Measurements from ENCODE around the gene ABHD14A.

The ABHD14A gene

DNA sequence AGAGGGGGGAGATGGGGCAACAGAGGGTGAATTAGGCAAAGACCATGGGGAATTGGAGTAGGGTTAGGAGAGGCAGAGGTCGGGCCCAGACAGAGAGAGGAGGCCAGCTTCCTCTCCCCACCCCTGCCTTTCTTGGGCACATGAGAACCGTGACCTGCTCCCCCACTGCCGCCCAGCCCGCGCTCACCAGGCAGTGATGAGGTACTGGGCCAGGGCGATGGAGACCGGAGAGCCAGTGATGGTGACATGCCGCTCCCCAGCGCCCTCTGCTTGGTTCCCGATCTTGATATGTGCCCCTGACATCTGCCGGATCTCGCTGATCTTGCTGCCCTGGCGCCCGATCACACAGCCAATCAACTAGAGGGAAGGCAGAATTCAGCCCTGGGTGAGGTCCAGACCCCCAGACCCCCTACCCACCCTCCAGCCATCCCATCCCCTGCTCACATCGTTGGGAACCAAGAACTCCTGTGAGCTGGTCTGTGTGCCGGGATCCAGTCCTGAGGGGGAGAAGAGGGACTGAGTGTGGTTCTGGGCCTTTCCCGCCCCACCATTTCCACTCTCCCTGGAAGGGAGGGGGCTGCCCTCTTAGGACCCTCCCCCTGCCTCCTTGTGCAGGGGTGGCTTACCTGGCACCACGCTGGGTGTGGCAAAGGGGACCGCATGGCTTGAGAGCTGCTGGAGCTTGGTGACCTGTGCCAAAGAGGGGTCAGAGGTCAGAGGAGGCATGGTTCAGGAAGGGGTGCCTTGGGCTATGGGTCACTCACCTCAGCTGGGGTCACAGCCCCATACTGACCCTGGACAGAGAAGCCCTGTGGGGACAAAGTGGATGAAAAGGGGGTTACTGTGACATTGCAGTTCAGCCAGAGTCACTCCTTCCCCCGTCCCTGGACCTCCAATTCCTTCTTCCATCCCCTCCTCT is 16.0 kb upstream of the ABHD14A start:
- DNase-seq: no peak

DNA sequence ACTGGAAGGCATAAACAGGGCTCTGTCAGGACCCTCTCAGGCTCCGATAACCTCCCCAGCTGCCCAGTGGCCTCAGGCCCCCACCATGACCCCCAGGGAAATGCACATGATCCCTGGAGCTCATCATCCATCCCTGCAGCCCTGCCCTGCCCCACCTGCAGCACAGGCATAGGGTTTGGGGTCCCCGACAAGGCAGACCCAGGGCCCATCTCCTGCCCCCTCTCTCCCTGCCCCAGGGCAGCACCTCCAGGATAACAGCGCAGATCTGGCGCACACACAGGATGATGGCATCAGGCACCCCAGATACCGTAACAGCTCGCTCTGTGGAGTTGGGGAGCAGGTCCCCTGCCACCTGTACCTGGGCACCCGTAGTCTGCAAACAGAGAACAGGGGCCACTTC is 15.2 kb upstream of the ABHD14A start:
- no peak for DNase-seq

DNA sequence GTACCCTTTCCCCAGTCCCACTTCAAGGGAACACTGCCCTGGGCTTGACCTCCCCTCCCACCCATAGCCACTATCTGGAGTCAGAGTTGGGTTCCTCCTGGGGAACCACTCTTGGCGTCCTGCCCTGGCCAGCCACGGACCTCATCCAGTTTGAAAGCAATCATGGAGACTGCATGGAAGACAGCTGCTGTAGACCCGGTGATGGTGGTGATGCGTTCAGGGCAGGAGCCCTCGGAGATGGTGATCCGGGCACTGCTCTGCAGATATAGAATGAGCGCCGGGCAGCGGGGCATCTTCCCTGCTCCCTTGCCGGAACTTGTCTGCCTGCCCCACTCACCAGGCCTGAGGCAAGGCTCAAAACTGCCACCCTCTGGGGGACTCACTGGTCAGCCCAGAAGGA is 14.5 kb upstream of the ABHD14A start:
- no peak for DNase-seq

GRCh38 chr3:51961011-51961410 is 13.9 kb upstream of the ABHD14A start:
- DNase-seq: no peak

GRCh38 chr3:51961602-51962569 is 13.0 kb upstream of the ABHD14A start:
- DNase-seq: no peak

GRCh38 chr3:51962854-51963530 is 11.9 kb upstream of the ABHD14A start:
- no peak for DNase-seq

DNA sequence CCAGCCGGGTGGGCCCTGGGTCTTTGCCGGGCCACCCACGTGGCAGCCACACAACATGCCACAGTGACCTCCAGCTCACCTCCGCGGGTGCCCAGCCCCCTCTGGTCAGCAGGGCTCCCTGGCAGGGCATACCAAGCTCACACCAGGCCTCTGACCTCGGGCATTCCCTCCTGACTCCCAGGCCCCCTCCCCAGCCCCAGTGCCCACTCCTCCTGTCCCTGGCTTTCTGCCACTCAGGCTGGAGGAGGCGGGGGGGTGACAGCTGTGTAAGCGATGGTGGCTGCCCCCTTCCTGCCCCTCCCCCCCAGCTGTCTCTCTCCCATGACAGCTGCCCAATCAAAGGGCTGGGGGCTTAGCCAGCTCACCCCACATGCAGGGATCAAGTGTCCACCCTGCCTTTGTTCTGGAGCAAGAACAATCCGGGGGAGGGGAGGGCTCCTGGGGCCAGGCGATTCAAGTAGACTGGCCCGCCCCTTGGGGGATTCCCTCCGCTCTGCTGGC is 10.9 kb upstream of the ABHD14A start:
- no peak for DNase-seq

- no peak for DNase-seq
Observed at GRCh38 chr3:51964521-51964920, 10.3 kb upstream of the ABHD14A start.

DNA sequence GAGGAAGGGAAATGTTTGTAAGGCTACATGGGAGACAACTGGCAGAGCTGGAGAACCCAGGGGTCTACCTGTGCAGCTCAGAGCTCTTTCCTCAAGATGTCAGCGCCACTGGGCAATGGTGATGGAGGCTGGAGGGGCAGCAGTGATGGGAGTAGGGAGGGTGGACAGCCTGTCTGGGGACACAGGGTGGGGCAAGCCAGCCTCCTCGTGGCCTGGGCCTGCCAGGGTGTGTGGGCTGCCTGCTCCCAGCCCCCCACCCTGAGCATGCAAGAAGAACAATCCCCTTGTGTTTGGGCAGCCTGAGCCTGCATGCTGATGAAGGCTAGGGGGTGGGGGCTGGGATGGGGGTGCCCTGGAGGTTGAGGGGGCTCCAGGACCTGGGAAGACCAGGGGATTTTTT is 8.8 kb upstream of the ABHD14A start:
- DNase-seq: no peak

GRCh38 chr3:51966486-51966885 is 8.4 kb upstream of the ABHD14A start:
- no peak for DNase-seq

GRCh38 chr3:51966922-51967383 is 7.9 kb upstream of the ABHD14A start:
- DNase-seq: no peak

DNA sequence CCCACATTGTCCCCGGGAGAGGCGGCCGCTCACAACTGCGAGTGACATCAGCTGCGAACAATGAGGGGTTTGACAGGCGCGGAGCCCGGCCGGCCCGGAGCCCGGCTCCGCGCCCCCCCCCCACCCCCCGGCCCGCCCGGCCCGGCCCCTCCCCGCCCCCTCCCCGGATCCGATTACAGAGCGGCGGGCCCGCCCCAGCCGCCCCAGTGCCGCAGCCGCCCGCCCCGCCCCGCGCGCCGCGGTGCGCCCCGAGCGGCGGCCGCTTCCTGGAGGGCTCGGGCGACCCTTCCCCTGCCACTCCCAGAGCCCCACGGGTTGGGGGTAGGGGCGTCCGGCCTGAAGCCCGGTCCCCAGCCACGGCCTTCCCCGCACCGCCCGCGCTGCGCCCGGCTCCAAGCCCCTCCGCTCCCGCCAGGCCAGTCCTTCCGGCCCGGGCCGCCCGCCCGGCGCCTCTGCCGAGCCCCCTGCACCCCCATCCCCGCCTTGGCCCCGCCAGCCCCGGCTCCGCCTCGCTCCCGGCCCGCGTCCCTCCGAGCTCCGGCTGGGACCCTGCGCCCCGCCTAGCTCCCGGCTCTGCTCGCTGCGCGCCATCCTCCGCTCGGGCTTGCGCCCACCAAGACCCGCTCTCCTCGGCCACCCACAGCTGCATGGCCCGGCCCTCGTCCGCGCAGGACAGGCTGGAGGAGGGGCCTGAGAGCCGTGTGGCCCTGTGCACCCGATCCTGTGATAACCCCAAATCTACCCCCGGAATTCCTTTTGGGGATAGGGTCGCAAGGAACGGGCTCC is 7.3 kb upstream of the ABHD14A start, which contains the start of gene PCBP4:
TSS of gene PCBP4 (minus strand) at position 71 of the 786 bp plus-strand sequence. CDS start 6,214 bp downstream, outside the sequence.
- DNase-seq: peak; percentile 79

DNA sequence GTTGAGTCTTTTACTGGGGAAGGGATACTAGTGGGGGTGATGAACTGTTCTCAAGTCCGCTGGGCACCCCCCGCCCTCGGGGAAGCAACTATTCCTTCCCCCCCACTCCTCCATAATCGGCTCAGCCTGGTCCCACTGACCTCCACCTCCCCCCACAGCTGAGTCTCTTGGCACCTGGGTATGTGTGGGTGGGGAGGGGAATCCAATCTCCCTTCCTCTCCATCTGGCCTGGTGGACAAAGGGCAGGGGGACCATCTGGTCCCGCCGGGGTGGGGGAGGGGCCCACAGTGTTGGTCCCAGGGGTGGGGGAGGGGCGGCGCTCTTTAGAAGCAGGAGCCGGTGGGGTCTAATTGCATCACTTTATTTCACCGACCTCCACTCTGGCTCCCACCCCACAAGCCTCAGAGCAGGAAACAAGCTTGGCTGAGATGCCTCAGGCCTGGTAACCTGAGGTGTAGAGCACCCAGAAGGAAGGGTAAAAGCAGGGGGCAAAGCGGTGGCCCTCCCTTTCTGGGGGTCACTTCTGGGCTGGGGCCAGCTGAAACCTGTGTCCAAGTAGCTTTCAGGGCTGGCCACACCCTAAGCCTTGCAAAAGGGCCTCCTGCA is 6.6 kb upstream of the ABHD14A start:
- DNase-seq: no peak

DNA sequence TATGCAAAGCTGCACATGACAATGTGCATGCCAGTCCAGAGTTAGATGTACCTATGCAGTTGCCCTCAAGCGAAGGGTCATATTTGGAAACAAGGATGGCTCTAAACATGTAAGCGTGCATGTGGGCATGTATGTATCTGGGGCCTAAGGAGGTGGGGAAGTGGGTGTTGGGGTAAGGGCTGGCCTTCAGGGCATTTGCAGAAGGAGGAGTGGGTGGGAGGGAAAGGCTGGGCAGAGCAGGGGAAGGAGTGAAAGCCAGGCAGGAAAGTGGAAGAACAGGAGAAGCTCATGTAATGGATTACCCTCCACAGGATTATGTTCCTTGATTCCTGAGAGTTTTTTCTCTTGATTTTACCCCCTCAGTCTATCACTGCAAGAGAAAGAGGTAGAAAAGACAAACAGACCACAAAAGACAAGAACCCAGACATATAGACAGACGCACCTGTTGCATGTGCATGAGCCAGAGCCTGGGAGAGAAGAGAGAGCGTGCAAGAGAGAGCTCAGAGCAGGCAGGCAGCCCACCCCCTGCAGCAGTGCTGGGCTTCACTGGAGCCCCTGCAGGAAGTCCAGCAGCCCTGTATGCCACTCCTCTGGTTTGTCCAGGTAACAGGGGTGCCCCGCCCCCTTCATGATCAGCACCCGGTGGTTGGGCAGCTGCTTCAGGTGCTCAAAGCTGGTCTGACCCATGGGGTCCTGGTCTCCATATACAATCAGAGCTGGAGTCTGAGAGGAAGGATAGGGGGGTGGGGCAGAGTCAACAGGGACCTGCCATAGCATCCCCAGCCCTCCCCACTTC is 5.8 kb upstream of the ABHD14A start:
- DNase-seq: no peak

DNA sequence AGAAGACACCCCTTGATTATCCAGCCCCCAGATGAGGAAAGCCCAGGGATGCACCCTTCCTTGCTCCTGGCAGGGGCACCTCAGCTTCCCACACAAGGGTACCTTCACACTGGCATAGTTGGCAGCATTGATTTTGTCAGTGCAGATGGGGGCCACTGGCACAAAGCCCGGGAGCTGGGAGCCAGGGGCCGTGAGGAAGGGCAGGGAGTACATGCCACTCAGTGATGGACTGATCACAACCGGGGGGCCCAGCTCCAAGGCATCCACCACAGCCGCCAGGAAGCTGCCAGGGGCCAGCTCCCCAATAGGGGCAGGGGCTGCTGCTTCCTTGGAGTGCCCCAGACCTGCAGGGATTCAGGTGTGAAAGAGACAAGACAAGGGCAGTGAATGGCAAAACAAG is 5.0 kb upstream of the ABHD14A start:
- no peak for DNase-seq

DNA sequence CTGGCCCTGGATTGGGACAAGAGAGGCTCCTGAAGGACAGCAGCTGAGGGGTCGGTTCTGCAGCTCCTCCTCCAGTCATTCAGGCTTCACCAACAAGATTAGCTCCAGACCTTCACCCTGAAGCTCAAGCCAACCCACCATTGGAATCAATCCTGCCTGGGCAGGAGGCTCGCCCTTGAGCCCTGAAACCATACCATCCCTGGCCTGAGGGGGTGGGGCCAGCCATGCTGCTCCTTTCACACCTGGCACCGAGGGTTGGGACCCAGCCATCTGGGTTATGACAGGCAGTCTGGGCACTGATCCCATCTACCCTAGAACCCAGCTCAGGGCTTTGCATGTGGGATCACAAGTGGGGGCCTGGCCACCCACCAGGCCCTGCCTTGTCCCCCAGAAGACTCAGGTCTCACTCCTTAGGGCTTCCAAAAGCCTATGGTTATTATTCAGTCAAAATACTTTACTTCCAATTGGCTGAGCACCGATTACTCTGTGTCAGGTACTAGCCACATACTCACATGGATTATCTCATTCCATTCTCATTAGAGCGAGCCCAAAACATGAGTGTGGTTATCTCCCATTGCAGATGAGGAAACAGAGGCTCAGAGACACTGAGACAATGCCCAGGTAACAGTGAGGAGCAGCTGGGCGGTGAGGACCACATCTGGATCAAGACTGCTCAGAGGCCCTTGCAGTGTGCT is 4.1 kb upstream of the ABHD14A start:
- no peak for DNase-seq

- DNase-seq: no peak
Observed at GRCh38 chr3:51971350-51971749, 3.5 kb upstream of the ABHD14A start.

DNA sequence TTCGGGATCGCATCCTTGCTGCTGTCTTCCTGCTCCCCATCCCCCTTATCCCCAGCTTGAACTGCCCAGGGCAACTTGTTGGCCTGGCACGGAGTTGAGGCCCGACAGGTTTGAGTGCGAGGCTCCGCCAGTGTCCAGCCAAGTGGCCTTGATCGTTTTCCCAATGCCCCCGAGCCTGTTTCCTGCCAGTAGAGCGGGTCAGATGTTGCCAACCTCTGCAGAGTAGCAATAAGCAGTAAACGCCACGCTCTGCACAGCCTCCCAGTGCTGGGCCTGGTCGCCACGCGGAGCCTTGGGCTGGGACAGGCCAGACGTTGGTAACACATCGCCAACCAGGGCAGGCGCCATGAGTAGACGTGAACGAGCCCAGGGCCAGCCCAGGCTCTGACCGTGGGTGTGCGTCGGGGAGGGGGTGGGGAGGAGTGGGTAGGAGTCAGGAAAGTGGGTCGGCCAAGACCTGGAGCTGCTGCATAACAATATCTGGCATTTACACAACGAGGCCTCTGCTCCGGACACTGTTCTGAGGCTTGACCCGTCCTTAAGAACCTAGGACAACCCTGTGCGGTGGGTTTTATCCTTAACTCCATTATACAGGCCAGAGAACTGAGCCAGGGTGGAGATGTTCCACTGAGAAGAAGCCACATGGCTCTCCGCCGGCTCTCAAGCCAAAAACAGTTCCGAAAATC is 444 bp upstream of the ABHD14A start:
- DNase-seq: no peak

GRCh38 chr3:51975852-51976549 is 1.1 kb downstream of the ABHD14A start:
- DNase-seq: peak; percentile 72
